HG03457 (cell line): ENCODE results near the gene ELFN2.

Experiments
- ATAC-seq: cut with Tn5 transposase; IDR thresholded peaks from one replicate; pipeline ENCODE4 v1.9.1; 2021; ENCODE audit warnings: moderate number of reproducible peaks; ENCODE audit not compliant: unreplicated experiment

The ELFN2 gene

GRCh38 chr22:37428649-37429586 lies 1.6 kb upstream of the ELFN2 start:
- no peak for ATAC-seq

- ATAC-seq, result no peak
These were observed 694 bp upstream of the ELFN2 start for GRCh38 chr22:37427711-37428635.

GRCh38 chr22:37426706-37427134 lies 559 bp downstream of the ELFN2 start:
- no peak for ATAC-seq

GRCh38 chr22:37425800-37426705 lies 1.2 kb downstream of the ELFN2 start:
- ATAC-seq, result no peak

- no peak for ATAC-seq
These were observed 1.9 kb downstream of the ELFN2 start for GRCh38 chr22:37425369-37425768.

- no peak for ATAC-seq
These were observed 4.0 kb downstream of the ELFN2 start for GRCh38 chr22:37423283-37423682.

GRCh38 chr22:37421468-37421877 lies 5.8 kb downstream of the ELFN2 start:
- no peak for ATAC-seq

GRCh38 chr22:37420686-37421467 lies 6.4 kb downstream of the ELFN2 start:
- ATAC-seq, result no peak

GRCh38 chr22:37419969-37420685 lies 7.2 kb downstream of the ELFN2 start:
- no peak for ATAC-seq

GRCh38 chr22:37419370-37419968 lies 7.8 kb downstream of the ELFN2 start:
- ATAC-seq, result no peak

- ATAC-seq, result no peak
These were observed 8.5 kb downstream of the ELFN2 start for GRCh38 chr22:37418627-37419369.

GRCh38 chr22:37417677-37418348 lies 9.5 kb downstream of the ELFN2 start:
- no peak for ATAC-seq

- ATAC-seq, result no peak
These were observed 10.0 kb downstream of the ELFN2 start for GRCh38 chr22:37417264-37417663.

GRCh38 chr22:37416827-37417226 lies 10.5 kb downstream of the ELFN2 start:
- ATAC-seq, result no peak

- no peak for ATAC-seq
These were observed 10.9 kb downstream of the ELFN2 start for GRCh38 chr22:37416389-37416788.

GRCh38 chr22:37415210-37415609 lies 12.1 kb downstream of the ELFN2 start:
- ATAC-seq, result no peak

GRCh38 chr22:37414288-37414687 lies 13.0 kb downstream of the ELFN2 start:
- no peak for ATAC-seq
